ENCODE measurements around the gene WDR27.

WDR27 gene

GRCh38 chr6:169724494-169725124, 22.8 kb upstream of the WDR27 start, which contains the start of gene PHF10:
TSS of gene PHF10 (minus strand) at chr6:169724500. CDS start at chr6:169723931, 569 bp downstream.
- ChIA-PET CTCF (no interaction called here), POLR2A (interaction anchor here (1.1 to 2.3 kb wide), 4 partner anchors 14 to 30 kb away, joined by 3 to 11 read pairs (median 6); partner anchors contain the start of genes C6orf120 and WDR27)
- H3K36me3 ChIP-seq (ENCODE audit: control insufficient read depth in 2 of 2, insufficient read depth in 1 of 2, low read length in 2 of 2), result no peaks in the 10 kb centered on the region
- H3K4me1 ChIP-seq (ENCODE audit: control insufficient read depth, insufficient read depth, low read length), result no peaks in the 10 kb centered on the region
- H3K9me3 ChIP-seq (ENCODE audit: control insufficient read depth, insufficient read depth, low read depth, low read length), result no peaks in the 10 kb centered on the region
- H3K4me3 ChIP-seq (ENCODE audit: low read depth, low read length), result peak within 1 kb of the TSS; percentile 89
- peak within 1 kb of the TSS; percentile 93 for H3K27ac ChIP-seq (ENCODE audit: extremely low read depth, low read depth, low read length)
- 0 out of 2 replicates have a peak, but pooled peaks have one; percentile 10 for TF ChIP-seq ZBTB48 (tag by site-specific recombination; IDR thresholded peaks at IDR 0.05)
- peak; percentile 90 for TF ChIP-seq ZNF610 (tag by site-specific recombination; IDR thresholded peaks at IDR 0.05; ENCODE audit: borderline replicate concordance)
- 0 out of 2 replicates have a peak, but pooled peaks have one; percentile 77 for TF ChIP-seq ZNF561 (tag by site-specific recombination; IDR thresholded peaks at IDR 0.05; ENCODE audit: borderline replicate concordance)
- peak; percentile 65; the same call in 1 of the 2 replicates for TF ChIP-seq ZNF423 (tag by site-specific recombination; IDR thresholded peaks at IDR 0.05)
- no peak for TF ChIP-seq ZNF473 (tag by site-specific recombination; IDR thresholded peaks at IDR 0.05)
- TF ChIP-seq ZNF501 (tag by site-specific recombination; IDR thresholded peaks at IDR 0.05), result peak; percentile 93
- 0 out of 2 replicates have a peak, but pooled peaks have one; percentile 11 for TF ChIP-seq ZBTB7A (tag by site-specific recombination; IDR thresholded peaks at IDR 0.05; ENCODE audit: low read depth)
- TF ChIP-seq TSHZ1 (tag by site-specific recombination; IDR thresholded peaks at IDR 0.05; ENCODE audit: borderline replicate concordance), result no peak
- no peak for TF ChIP-seq KLF7 (tag by site-specific recombination; IDR thresholded peaks at IDR 0.05; ENCODE audit: borderline replicate concordance)
- peak; percentile 59; the same call in 1 of the 2 replicates for TF ChIP-seq KLF9 (tag by site-specific recombination; IDR thresholded peaks at IDR 0.05; ENCODE audit: low read depth)
- peak; percentile 34; the same call in 1 of the 2 replicates for TF ChIP-seq REST (tag by site-specific recombination; IDR thresholded peaks at IDR 0.05)
- 0 out of 2 replicates have a peak, but pooled peaks have one; percentile 71 for TF ChIP-seq GLI4 (tag by site-specific recombination; IDR thresholded peaks at IDR 0.05)
- peak; percentile 44 for TF ChIP-seq SP2 (tag by site-specific recombination; IDR thresholded peaks at IDR 0.05)
- peak; percentile 98 for TF ChIP-seq ZBTB26 (tag by site-specific recombination; optimal IDR thresholded peaks at IDR 0.05)
- TF ChIP-seq ZBTB10 (tag by site-specific recombination; IDR thresholded peaks at IDR 0.05), result peak; percentile 38; the same call in 1 of the 2 replicates
- TF ChIP-seq ZNF202 (tag by site-specific recombination; IDR thresholded peaks at IDR 0.05; ENCODE audit: borderline replicate concordance), result no peak
- TF ChIP-seq SP3 (tag by site-specific recombination; IDR thresholded peaks at IDR 0.05), result peak; percentile 53
- peak; percentile 65; the same call in 1 of the 2 replicates for TF ChIP-seq HIC1 (tag by site-specific recombination; IDR thresholded peaks at IDR 0.05)
- peak; percentile 52 for TF ChIP-seq GLIS1 (tag by site-specific recombination; IDR thresholded peaks at IDR 0.05)

Measured in HEK293 (cell line).